Neuronal stem cell (in vitro differentiated cells): ENCODE measurements around the gene UROS. TPM values are rescaled to one million over a fixed set of nuclear protein-coding genes. Genes with fewer than 3 reads are reported as not detected.
A peak's percentile ranks its signal among the peaks of the same experiment; 100 is the strongest.

Experiments
- DNase-seq: peaks from one replicate; pipeline ENCODE4 v3.0.0-alpha.2; 2013; ENCODE audit warnings: low spot score
- H2AFZ ChIP-seq: one replicate; pipeline ENCODE4 v1.6.1; 2013; ENCODE audit warnings: mild to moderate bottlenecking, low read length, inconsistent platforms
- H2AK5ac ChIP-seq: 2 replicates; pipeline ENCODE4 v1.6.1; 2013; ENCODE audit warnings: low read depth, mild to moderate bottlenecking, inconsistent platforms, low read length, moderate library complexity, mixed read lengths
- H2BK120ac ChIP-seq: 2 replicates; pipeline ENCODE4 v1.6.1; 2013; ENCODE audit warnings: low read depth, mild to moderate bottlenecking, inconsistent platforms, low read length, moderate library complexity, mixed read lengths
- H2BK12ac ChIP-seq: one replicate; pipeline ENCODE4 v1.6.1; 2013; ENCODE audit warnings: low read length, inconsistent platforms
- H2BK15ac ChIP-seq: 2 replicates; pipeline ENCODE4 v1.6.1; 2013; ENCODE audit warnings: mild to moderate bottlenecking, low read length, inconsistent platforms, mixed read lengths
- H2BK5ac ChIP-seq: one replicate; pipeline ENCODE4 v1.6.1; 2013; ENCODE audit warnings: inconsistent platforms, mild to moderate bottlenecking, low read length, moderate library complexity
- H3K14ac ChIP-seq: one replicate; pipeline ENCODE4 v1.6.1; 2013; ENCODE audit warnings: low read length, inconsistent platforms
- H3K18ac ChIP-seq: 2 replicates; pipeline ENCODE4 v1.6.1; 2013; ENCODE audit warnings: low read length, inconsistent platforms
- H3K23ac ChIP-seq: 2 replicates; pipeline ENCODE4 v1.6.1; 2013; ENCODE audit warnings: low read depth, mild to moderate bottlenecking, mixed read lengths, low read length, inconsistent platforms; ENCODE audit not compliant: poor library complexity
- H3K27ac ChIP-seq: replicated peaks from 3 replicates; pipeline ENCODE4 v1.5.1; 2013; ENCODE audit warnings: low read length, inconsistent platforms
- H3K27me3 ChIP-seq, 3 experiments: 2 replicates each; pipeline ENCODE4 v1.6.1; 2013; ENCODE audit warnings: low read length in 3 of 3, mild to moderate bottlenecking in 2 of 3, inconsistent platforms in 1 of 3, low read depth in 1 of 3, mixed read lengths in 1 of 3, moderate library complexity in 1 of 3; ENCODE audit not compliant: control insufficient read depth in 3 of 3, insufficient read depth in 3 of 3
- H3K36me3 ChIP-seq, 2 donors: replicated peaks in 1 of 2; 2 replicates each; pipeline ENCODE4 v1.6.1; 2013; ENCODE audit warnings: low read length in 2 of 2; ENCODE audit not compliant: control insufficient read depth in 2 of 2, insufficient read depth in 2 of 2
- H3K4ac ChIP-seq: 2 replicates; pipeline ENCODE4 v1.6.1; 2013; ENCODE audit warnings: inconsistent platforms, mild to moderate bottlenecking, low read length, moderate library complexity
- H3K4me1 ChIP-seq, 2 donors: 1 replicate in 1 of 2; 2 replicates in 1 of 2; pipeline ENCODE4 v1.6.1; 2013; ENCODE audit warnings: low read length in 2 of 2, low read depth in 1 of 2; ENCODE audit not compliant: control insufficient read depth in 2 of 2, insufficient read depth in 1 of 2
- H3K4me2 ChIP-seq: one replicate; pipeline ENCODE4 v1.6.1; 2013; ENCODE audit warnings: mild to moderate bottlenecking, low read length, inconsistent platforms; ENCODE audit not compliant: insufficient read depth, poor library complexity, severe bottlenecking
- H3K4me3 ChIP-seq, 2 donors: 2 replicates each; pipeline ENCODE4 v1.5.1; 2013; ENCODE audit warnings: low read length in 2 of 2, mild to moderate bottlenecking in 2 of 2, inconsistent platforms in 1 of 2, moderate library complexity in 1 of 2
- H3K79me1 ChIP-seq: one replicate; pipeline ENCODE4 v1.6.1; 2013; ENCODE audit warnings: low read depth, mild to moderate bottlenecking, inconsistent platforms, low read length, moderate library complexity
- H3K9ac ChIP-seq: one replicate; pipeline ENCODE4 v1.6.1; 2013; ENCODE audit warnings: mild to moderate bottlenecking, low read depth, low read length, inconsistent platforms; ENCODE audit not compliant: poor library complexity
- H3K9me3 ChIP-seq, 2 donors: replicated peaks in 1 of 2; 2 replicates each; pipeline versions ENCODE3 to v1.6.1; 2013; ENCODE audit warnings: low read length in 2 of 2, mild to moderate bottlenecking in 2 of 2, inconsistent platforms in 1 of 2, low read depth in 1 of 2, mixed read lengths in 1 of 2, moderate library complexity in 1 of 2; ENCODE audit not compliant: control insufficient read depth in 2 of 2, insufficient read depth in 1 of 2
- H4K8ac ChIP-seq: one replicate; pipeline ENCODE4 v1.6.1; 2013; ENCODE audit warnings: low read depth, mild to moderate bottlenecking, inconsistent platforms, low read length, moderate library complexity
- H4K91ac ChIP-seq: one replicate; pipeline ENCODE4 v1.6.1; 2013; ENCODE audit warnings: low read length, low read depth, mild to moderate bottlenecking, inconsistent platforms; ENCODE audit not compliant: poor library complexity
- WGBS, 2 donors: extraction: QIAGEN DNeasy Blood & Tissue Kit; methylation state at CpG; one replicate each; pipeline ENCODE4 v1.1.7; 2013; ENCODE audit warnings: missing lambda C conversion rate in 2 of 2, mixed read lengths in 1 of 2; ENCODE audit not compliant: insufficient read length in 2 of 2, insufficient replicate concordance in 1 of 2; ENCODE audit errors: extremely low coverage in 2 of 2; 5-methylcytosine and 5-hydroxymethylcytosine counted together
- polyA plus RNA-seq, 2 experiments: library from polyadenylated mRNA; stranded (reverse); fragments of 200-250 nt; gene quantifications; one replicate each; pipeline ENCODE4 v1.2.3, GENCODE V29; 2013

The UROS gene
- 55.7 TPM for polyA plus RNA-seq (2013, experiment 1 of 2)
- 54.9 TPM for polyA plus RNA-seq (2013, experiment 2 of 2)

DNA sequence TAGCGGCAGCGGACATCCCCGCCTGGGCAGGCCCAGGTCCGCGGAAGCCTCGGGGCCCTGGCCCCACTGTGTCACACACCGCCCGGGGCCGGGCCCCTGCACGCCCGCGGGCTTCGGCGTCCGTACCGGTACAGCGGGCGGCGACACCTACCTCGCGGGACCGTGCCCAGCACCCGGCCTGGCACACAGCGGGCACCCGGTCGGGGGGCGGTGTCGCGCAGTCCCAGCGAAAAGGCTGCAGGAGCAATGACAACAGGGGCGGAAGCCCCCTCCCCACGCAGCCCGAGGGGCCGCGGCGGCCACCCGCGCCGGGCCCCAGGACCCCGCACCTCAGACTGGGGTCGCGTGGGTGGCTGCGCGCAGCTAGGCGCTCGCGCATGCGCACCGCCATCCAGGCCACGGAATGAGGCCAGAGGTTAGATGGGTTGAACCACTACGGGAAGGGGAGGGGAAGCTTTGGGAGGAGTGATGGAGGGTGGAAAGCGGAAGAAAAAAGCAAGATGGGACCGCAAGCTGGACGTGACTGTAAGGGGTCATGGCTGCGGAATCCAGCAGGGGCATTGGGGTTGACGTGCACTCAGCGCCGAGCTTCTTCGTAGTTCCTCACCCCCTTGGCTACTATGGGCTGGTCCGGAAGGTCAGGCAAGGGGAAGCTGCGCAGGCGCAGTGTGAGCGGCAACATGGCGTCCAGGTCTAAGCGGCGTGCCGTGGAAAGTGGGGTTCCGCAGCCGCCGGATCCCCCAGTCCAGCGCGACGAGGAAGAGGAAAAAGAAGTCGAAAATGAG, at the start of gene UROS, which contains the start of gene BCCIP:
TSS of gene UROS (minus strand) at position 381 of the 785 bp plus-strand sequence. CDS start 6,759 bp downstream, outside the sequence.
TSS of gene BCCIP (plus strand) at position 669 of the 785 bp plus-strand sequence. CDS start at position 681, 12 bp downstream.
- peak within 1 kb of the TSS; percentile 33 for H2AK5ac ChIP-seq
- DNase-seq: peak; percentile 94
- peak within 1 kb of the TSS; percentile 18 for H4K91ac ChIP-seq
- peak within 1 kb of the TSS; percentile 71 to 91 for H3K4me3 ChIP-seq
- H3K23ac ChIP-seq: peak within 1 kb of the TSS; percentile 66
- peak within 1 kb of the TSS; percentile 90 for H2AFZ ChIP-seq
- no peak within 1 kb of the TSS for H3K4ac ChIP-seq
- H4K8ac ChIP-seq: no peak within 1 kb of the TSS
- H3K27me3 ChIP-seq: no peaks in the 10 kb centered on the region
- H2BK120ac ChIP-seq: no peak within 1 kb of the TSS
- H3K9ac ChIP-seq: peak within 1 kb of the TSS; percentile 96
- H3K27ac ChIP-seq: peak within 1 kb of the TSS; percentile 60
- peak within 1 kb of the TSS; percentile 69 for H2BK5ac ChIP-seq
- H2BK12ac ChIP-seq: no peak within 1 kb of the TSS
- H3K79me1 ChIP-seq: peaks cover 3% of the 10 kb centered on the region
- peaks cover 2 to 45% of the 10 kb centered on the region in 2 donors for H3K36me3 ChIP-seq
- no peak within 1 kb of the TSS for H2BK15ac ChIP-seq
- peaks cover 1 to 3% of the 10 kb centered on the region in 2 donors for H3K4me1 ChIP-seq
- peak within 1 kb of the TSS; percentile 96 for H3K18ac ChIP-seq
- peak within 1 kb of the TSS; percentile 51 for H3K14ac ChIP-seq
- WGBS, 2 donors: no CpG with 5 or more reads among the region's 74 CpGs
- no peaks in the 10 kb centered on the region for H3K9me3 ChIP-seq
- H3K4me2 ChIP-seq: peak within 1 kb of the TSS; percentile 82

DNA sequence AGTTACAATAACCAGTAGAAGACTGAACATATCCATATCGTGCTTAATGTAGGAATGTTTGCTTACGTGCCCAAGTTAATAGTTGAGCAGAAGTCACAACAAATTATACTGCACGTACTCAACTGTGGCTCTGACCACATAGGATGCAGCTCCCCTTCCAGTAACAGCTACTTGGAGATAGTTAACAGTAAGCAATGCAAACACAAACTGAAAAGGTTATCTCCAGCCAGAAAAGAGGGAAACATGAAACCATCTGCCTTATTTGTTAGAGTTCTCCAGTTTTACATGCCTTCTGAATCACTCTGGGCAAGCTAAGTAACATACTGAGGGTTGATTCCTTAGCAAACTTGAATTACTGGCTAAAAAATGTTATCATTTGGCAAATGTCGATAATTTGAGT, 48.3 kb upstream of the UROS start:
- WGBS, 2 donors: no CpG with 5 or more reads among the region's 4 CpGs
- H4K8ac ChIP-seq: no peak overlapping the region
- peaks cover 7 to 17% of the 10 kb centered on the region in 2 donors for H3K9me3 ChIP-seq
- no peak overlapping the region for H2BK15ac ChIP-seq
- no peaks in the 10 kb centered on the region for H3K79me1 ChIP-seq
- peaks cover 16 to 54% of the 10 kb centered on the region in 2 donors for H3K36me3 ChIP-seq
- no peak overlapping the region for H2AFZ ChIP-seq
- no peak overlapping the region for H2BK120ac ChIP-seq
- no peak overlapping the region for H2BK12ac ChIP-seq
- no peaks in the 10 kb centered on the region for H3K27me3 ChIP-seq
- no peak overlapping the region for H2AK5ac ChIP-seq
- DNase-seq: no peak
- H3K4me3 ChIP-seq: no peak overlapping the region
- H3K14ac ChIP-seq: no peak overlapping the region
- no peak overlapping the region for H3K18ac ChIP-seq
- H3K27ac ChIP-seq: no peak overlapping the region
- H3K4me2 ChIP-seq: no peak overlapping the region
- H2BK5ac ChIP-seq: no peak overlapping the region
- H3K4ac ChIP-seq: no peak overlapping the region
- no peak overlapping the region for H3K23ac ChIP-seq
- no peak overlapping the region for H4K91ac ChIP-seq
- H3K9ac ChIP-seq: no peak overlapping the region
- no peaks in the 10 kb centered on the region for H3K4me1 ChIP-seq

DNA sequence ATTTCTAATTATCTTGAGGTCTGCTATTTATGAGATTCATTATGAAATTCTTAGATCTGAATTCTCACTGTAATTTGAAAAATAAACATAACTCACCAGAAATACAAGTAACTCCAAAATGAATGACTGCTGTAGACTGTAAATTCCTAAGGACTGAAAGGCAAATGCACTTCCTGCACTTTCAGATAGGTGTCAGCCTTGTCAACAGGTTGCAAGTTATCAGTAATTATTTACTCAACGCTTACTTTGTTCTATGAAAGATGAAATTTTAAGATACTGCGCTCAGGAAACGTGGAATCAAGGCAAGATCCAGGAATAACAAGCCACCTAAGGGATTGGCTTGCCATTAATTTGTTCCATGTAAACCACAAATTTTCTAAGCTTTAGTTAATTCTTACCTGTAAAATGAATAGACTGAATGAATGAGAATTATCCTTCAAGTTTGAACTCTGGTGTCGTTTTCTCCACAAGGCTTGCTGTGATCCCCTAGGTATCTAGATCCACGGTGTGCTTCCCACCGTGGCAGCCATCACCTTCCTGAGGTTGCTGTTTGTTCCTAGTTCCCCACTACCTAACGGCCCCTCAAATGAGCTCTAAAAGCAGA, 45.4 kb upstream of the UROS start:
- no CpG with 5 or more reads among the region's 7 CpGs for WGBS, 2 donors
- Histone ChIP-seq H3K4ac (no peak overlapping the region), H3K27ac (no peak overlapping the region), H3K4me3 (no peak overlapping the region), H3K23ac (no peak overlapping the region), H3K9me3 (peaks cover 0 to 3% of the 10 kb centered on the region in 2 donors), H2BK15ac (no peak overlapping the region), H3K18ac (no peak overlapping the region), H3K4me1 (no peaks in the 10 kb centered on the region), H3K9ac (no peak overlapping the region), H3K27me3 (no peaks in the 10 kb centered on the region), H4K8ac (no peak overlapping the region), H3K79me1 (no peaks in the 10 kb centered on the region), H2BK12ac (no peak overlapping the region), H2AK5ac (no peak overlapping the region), H2BK120ac (no peak overlapping the region), H2AFZ (no peak overlapping the region), H2BK5ac (no peak overlapping the region), H3K36me3 (peaks cover 18 to 53% of the 10 kb centered on the region in 2 donors), H3K14ac (no peak overlapping the region), H4K91ac (no peak overlapping the region), H3K4me2 (no peak overlapping the region)
- DNase-seq: no peak

DNA sequence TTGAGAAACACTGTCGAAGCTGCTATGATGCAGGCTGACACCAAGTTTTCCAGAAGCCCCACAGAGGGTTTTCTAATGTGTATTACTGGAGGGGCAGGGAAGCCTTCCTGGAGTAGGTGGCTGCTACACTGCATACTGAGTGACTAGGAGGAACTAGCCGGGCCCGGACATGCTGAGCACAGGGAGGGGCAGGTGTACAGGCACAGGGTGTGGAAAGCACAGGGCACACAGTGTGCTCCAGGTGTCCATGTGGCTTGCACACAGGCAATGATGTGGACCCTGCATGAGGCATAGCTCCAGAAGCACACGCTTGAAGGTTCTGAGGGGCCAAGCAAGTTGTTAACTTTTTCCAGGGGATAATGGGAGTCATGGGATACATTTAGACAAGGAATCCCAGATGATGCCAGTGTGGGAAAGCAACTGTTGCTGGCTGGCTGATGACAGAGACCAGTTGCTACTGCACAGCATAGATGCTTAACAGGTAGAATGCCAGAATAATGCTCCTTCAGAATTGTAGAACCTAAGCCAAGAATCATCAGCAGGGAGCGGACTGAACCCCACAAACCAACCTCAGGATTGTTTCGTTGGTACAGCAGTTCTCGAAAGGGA, 43.5 kb upstream of the UROS start:
- Histone ChIP-seq H3K27ac (no peak overlapping the region), H3K23ac (no peak overlapping the region), H3K4me3 (no peak overlapping the region), H2BK15ac (no peak overlapping the region), H3K79me1 (no peaks in the 10 kb centered on the region), H2AK5ac (no peak overlapping the region), H2BK5ac (no peak overlapping the region), H2BK120ac (no peak overlapping the region), H3K18ac (no peak overlapping the region), H3K4me2 (no peak overlapping the region), H3K4me1 (no peaks in the 10 kb centered on the region), H3K9ac (no peak overlapping the region), H3K9me3 (peaks cover 0 to 3% of the 10 kb centered on the region in 2 donors), H3K4ac (no peak overlapping the region), H3K14ac (no peak overlapping the region), H2AFZ (no peak overlapping the region), H3K27me3 (no peaks in the 10 kb centered on the region), H2BK12ac (no peak overlapping the region), H4K91ac (no peak overlapping the region), H4K8ac (no peak overlapping the region), H3K36me3 (peaks cover 18 to 55% of the 10 kb centered on the region in 2 donors)
- no CpG with 5 or more reads among the region's 7 CpGs for WGBS, 2 donors
- no peak for DNase-seq
